Fibroblast of lung (primary cell): ENCODE data around the gene JAG1.

ENCODE experiments used
- CTCF ChIP-seq, 2 donors: IDR thresholded peaks in 1 of 2; conservative IDR thresholded peaks in 1 of 2; 1 replicate in 1 of 2; 2 replicates in 1 of 2; pipeline ENCODE4 v1.5.1; 2011 to 2012; ENCODE audit warnings: low read length in 2 of 2, control low read depth in 1 of 2, inconsistent platforms in 1 of 2, low read depth in 1 of 2, mild to moderate bottlenecking in 1 of 2
- EZH2 ChIP-seq: IDR thresholded peaks from 2 replicates; pipeline ENCODE4 v1.5.1; 2012; ENCODE audit warnings: low read length, control low read depth, mild to moderate bottlenecking; ENCODE audit errors: missing control alignments

- TF ChIP-seq CTCF (conservative IDR thresholded peaks at IDR 0.05 in 1 of 2, IDR thresholded peaks at IDR 0.05 in 1 of 2; ENCODE audit: low read depth in 1 of 2, low read length in 2 of 2): peak; percentile 76 to 86
- no peak for TF ChIP-seq EZH2
Measured at GRCh38 chr20:10671221-10671918, 2.4 kb downstream of the JAG1 start.
